ENCODE measurements around the gene VCY.
"Not testable (repeated sequence)": the region's sequence is repeated elsewhere in the genome, so short reads cannot be mapped to it uniquely, and the experiment has no call there.

VCY gene

GRCh38 chrY:13986373-13986772, at the start of gene VCY:
Gene VCY, minus strand, starts transcription at chrY:13986473. Its CDS starts 33 bp downstream, at chrY:13986440.
- DNase-seq (ENCODE audit: low spot score); in situ Hi-C loops (cut with MboI; ENCODE audit: low pct_unique_long_range_greater_than_20kb, low sequenced_read_pairs, unreplicated experiment): not testable (repeated sequence)

GRCh38 chrY:14030395-14030794, 44.1 kb upstream of the VCY start:
- DNase-seq (ENCODE audit: low spot score); in situ Hi-C loops (cut with MboI; ENCODE audit: low pct_unique_long_range_greater_than_20kb, low sequenced_read_pairs, unreplicated experiment): not testable (repeated sequence)

- DNase-seq (ENCODE audit: low spot score); in situ Hi-C loops (cut with MboI; ENCODE audit: low pct_unique_long_range_greater_than_20kb, low sequenced_read_pairs, unreplicated experiment): not testable (repeated sequence)
Measured at GRCh38 chrY:14011916-14012315, 25.6 kb upstream of the VCY start.

GRCh38 chrY:13942406-13942805, 43.9 kb downstream of the VCY start:
- DNase-seq (ENCODE audit: low spot score); in situ Hi-C loops (cut with MboI; ENCODE audit: low pct_unique_long_range_greater_than_20kb, low sequenced_read_pairs, unreplicated experiment): not testable (repeated sequence)
